Measurements from ENCODE around the gene LRRC17.

- TF ChIP-seq CTCF (IDR thresholded peaks at IDR 0.05; ENCODE audit: low read length) (no peak), EZH2 (IDR thresholded peaks at IDR 0.05; ENCODE audit: borderline replicate concordance, low read length) (no peak)
Observed at GRCh38 chr7:102934239-102934638, 21.4 kb downstream of the LRRC17 start.
